Sigmoid colon (tissue), 7 donors: ENCODE data around the gene MMP8. TPM values are rescaled to one million over a fixed set of nuclear protein-coding genes. Genes with fewer than 3 reads are reported as not detected.

Source experiments
- DNase-seq: peaks from one replicate; pipeline ENCODE4 v3.0.0-alpha.2; 2019
- H3K27ac ChIP-seq, 4 donors: fragments of 200-600 bp; sonication (generic); one replicate each; pipeline ENCODE4 v1.5.1; 2016 to 2019; ENCODE audit warnings: mild to moderate bottlenecking in 1 of 4
- H3K27me3 ChIP-seq, 3 donors: fragments of 200-600 bp; sonication (generic); one replicate each; pipeline ENCODE4 v1.5.1; 2019; ENCODE audit warnings: mild to moderate bottlenecking in 1 of 3
- H3K36me3 ChIP-seq, 4 donors: fragments of 200-600 bp; sonication (generic); one replicate each; pipeline ENCODE4 v1.5.1; 2016 to 2019
- H3K4me1 ChIP-seq, 4 donors: fragments of 200-600 bp; sonication (generic); one replicate each; pipeline ENCODE4 v1.5.1; 2017 to 2019
- H3K4me3 ChIP-seq, 4 donors: fragments of 200-600 bp; sonication (generic); one replicate each; pipeline ENCODE4 v1.5.1; 2017 to 2019; ENCODE audit warnings: mild to moderate bottlenecking in 2 of 4, moderate library complexity in 1 of 4
- H3K9me3 ChIP-seq, 4 donors: fragments of 200-600 bp in 3 of 4; sonication (generic) in 3 of 4; one replicate each; pipeline versions ENCODE4 v1.5.1 to v1.6.1; 2013 to 2019
- EP300 ChIP-seq, 4 donors: sonication (generic); formaldehyde crosslinking; IDR thresholded peaks; one replicate each; pipeline ENCODE4 v1.6.1; 2017; ENCODE audit warnings: antibody characterized with exemption in 4 of 4
- POLR2A ChIP-seq, 2 donors: fragments of 450-650 bp; IDR thresholded peaks; one replicate each; pipeline ENCODE4 v1.6.1; 2016; ENCODE audit warnings: antibody characterized with exemption in 2 of 2, mild to moderate bottlenecking in 2 of 2, moderate library complexity in 2 of 2
- POLR2AphosphoS5 ChIP-seq, 4 donors: sonication (generic); formaldehyde crosslinking; IDR thresholded peaks; one replicate each; pipeline ENCODE4 v1.6.1; 2017; ENCODE audit warnings: antibody characterized with exemption in 4 of 4
- WGBS, 2 donors: extraction: QIAGEN DNeasy Blood & Tissue Kit; methylation state at CpG; one replicate each; pipeline ENCODE4 v1.1.7; 2013; 5-methylcytosine and 5-hydroxymethylcytosine counted together
- intact Hi-C: fragments of 100-400 bp; cut with DNase I; formaldehyde crosslinking; loops from one replicate; pipeline ENCODE4 v1.15.1; 2023
- polyA plus RNA-seq, 3 donors: library from polyadenylated mRNA; stranded (reverse); fragments of 200-250 nt; gene quantifications; one replicate each; pipeline ENCODE4 v1.2.3, GENCODE V29; 2013
- total RNA-seq, 4 donors: library from RNA; depleted of rRNA; stranded (reverse); fragments of >200 nt; gene quantifications; one replicate each; pipeline ENCODE4 v1.1.0, GENCODE V29; 2016
- TF ChIP-seq, protein P1 (sequence below), 4 experiments: fragments of 450-650 bp in 3 of 4; fragments of 200-600 bp in 1 of 4; IDR thresholded peaks; one replicate each; pipeline ENCODE4 v1.5.1; 2016 to 2019; ENCODE audit warnings: antibody characterized with exemption in 4 of 4, mild to moderate bottlenecking in 3 of 4, moderate library complexity in 2 of 4
- donor health status: healthy with polysubstance abuse.
- donor health status: Bipolar disorder and iron deficiency.
- donor health status: healthy.

The MMP8 gene
- total and polyA plus RNA-seq, 7 donors = 0.06 to 0.23 TPM; not detected in 5

DNA sequence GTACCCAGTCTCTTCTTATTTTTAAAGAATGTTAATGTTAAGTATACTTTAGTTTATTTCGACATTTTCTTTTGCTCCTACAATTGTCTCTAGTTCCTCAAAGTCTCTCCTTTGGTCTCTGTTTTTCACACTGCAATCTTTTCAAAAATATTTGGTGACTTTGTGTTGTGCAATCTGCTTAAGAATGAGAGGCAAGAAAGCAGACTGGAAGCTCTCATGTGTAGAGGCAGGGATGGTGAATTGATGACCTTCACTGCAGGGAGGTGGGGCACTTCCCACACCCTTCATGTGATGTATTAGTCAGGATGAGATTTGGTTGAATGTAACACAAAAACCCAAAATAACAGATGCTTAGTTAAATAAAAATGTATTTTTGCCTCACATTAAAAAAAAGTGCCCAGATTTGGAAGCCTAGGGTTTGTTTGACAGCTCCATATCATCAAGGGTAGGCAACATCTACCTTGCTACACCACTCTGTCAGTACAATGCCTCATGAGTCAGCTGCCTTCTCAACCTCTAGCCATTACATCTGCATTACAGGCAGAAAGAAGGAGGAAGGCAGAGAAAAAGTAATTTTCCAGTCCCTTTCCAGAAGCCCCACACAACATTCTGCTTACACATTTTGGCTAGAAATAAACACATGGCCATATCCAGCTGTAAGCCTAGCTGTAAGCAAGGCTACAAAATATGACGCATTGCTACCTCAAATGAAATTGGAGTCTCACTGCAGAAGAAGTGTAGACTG is 15.4 kb downstream of the MMP8 start:
- H3K4me3 ChIP-seq = no peak overlapping the region
- no peak overlapping the region for H3K27ac ChIP-seq
- no peak for DNase-seq
- no peaks in the 10 kb centered on the region for H3K36me3 ChIP-seq
- intact Hi-C loops = no loop called here
- no peaks in the 10 kb centered on the region for H3K4me1 ChIP-seq
- WGBS, 2 donors = 79 to 87% methylated on average over 2 of the region's 2 CpGs
- TF ChIP-seq EP300 (IDR thresholded peaks at IDR 0.05) = no peak
- TF ChIP-seq POLR2AphosphoS5 (IDR thresholded peaks at IDR 0.05) = no peak
- TF ChIP-seq, protein P1, sequence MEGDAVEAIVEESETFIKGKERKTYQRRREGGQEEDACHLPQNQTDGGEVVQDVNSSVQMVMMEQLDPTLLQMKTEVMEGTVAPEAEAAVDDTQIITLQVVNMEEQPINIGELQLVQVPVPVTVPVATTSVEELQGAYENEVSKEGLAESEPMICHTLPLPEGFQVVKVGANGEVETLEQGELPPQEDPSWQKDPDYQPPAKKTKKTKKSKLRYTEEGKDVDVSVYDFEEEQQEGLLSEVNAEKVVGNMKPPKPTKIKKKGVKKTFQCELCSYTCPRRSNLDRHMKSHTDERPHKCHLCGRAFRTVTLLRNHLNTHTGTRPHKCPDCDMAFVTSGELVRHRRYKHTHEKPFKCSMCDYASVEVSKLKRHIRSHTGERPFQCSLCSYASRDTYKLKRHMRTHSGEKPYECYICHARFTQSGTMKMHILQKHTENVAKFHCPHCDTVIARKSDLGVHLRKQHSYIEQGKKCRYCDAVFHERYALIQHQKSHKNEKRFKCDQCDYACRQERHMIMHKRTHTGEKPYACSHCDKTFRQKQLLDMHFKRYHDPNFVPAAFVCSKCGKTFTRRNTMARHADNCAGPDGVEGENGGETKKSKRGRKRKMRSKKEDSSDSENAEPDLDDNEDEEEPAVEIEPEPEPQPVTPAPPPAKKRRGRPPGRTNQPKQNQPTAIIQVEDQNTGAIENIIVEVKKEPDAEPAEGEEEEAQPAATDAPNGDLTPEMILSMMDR (IDR thresholded peaks at IDR 0.05) = no peak
- TF ChIP-seq POLR2A (IDR thresholded peaks at IDR 0.05) = no peak
- H3K9me3 ChIP-seq = no peaks in the 10 kb centered on the region
- no peaks in the 10 kb centered on the region for H3K27me3 ChIP-seq

DNA sequence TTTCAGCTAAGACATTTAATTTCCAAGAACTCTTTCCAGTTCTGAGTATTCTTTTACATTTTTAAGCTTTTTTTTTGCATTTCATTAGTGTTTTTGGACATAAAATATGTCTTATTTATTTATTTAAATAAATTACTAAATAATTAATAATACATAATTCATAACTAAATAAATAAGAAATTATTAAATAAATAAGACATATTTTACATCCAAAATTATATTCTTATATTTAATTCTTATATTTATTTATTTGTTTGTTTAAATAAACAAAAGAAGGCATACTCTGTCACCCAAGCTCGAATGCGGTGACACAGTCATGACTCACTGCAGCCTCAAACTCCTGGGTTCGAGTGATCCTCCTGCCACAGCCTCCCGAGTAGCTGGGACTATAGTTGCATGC is 16.1 kb downstream of the MMP8 start:
- no peak overlapping the region for H3K27ac ChIP-seq
- intact Hi-C loops = no loop called here
- 76 to 82% methylated on average over 4 of the region's 4 CpGs for WGBS, 2 donors

DNA sequence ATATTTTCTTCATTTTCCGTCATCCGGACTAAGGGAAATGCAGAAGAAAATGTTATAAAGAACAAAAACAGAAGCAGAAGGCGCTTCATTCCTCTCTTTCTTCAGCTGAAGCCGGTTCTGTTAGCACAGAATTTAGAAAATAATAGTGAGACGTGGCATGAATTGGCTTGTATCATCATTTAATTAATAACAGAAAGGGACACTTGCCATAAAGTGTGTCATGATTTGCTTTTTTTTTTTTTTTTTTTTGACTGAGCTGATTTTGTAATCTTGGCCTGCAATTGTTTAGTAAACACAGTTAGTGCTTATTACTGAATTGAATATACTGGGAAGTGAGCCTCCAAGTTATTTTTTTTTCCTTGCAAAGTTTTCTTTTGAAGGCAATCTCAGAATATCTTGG is 19.1 kb downstream of the MMP8 start, which contains the start of gene MMP27:
MMP27 (minus strand) TSS at position 144 of the 400 bp plus-strand sequence; CDS start at position 89, 55 bp downstream.
- TF ChIP-seq EP300 (IDR thresholded peaks at IDR 0.05) (no peak), POLR2AphosphoS5 (IDR thresholded peaks at IDR 0.05) (no peak)
- TF ChIP-seq, protein P1 (IDR thresholded peaks at IDR 0.05) = no peak

More for the DNA sequence above, 16.1 kb downstream of the MMP8 start:
- H3K27me3 ChIP-seq = no peaks in the 10 kb centered on the region
- no peaks in the 10 kb centered on the region for H3K4me1 ChIP-seq
- no peak for DNase-seq
- no peak for TF ChIP-seq POLR2AphosphoS5 (IDR thresholded peaks at IDR 0.05)
- TF ChIP-seq POLR2A (IDR thresholded peaks at IDR 0.05) = no peak
- H3K36me3 ChIP-seq = no peaks in the 10 kb centered on the region
- no peak overlapping the region for H3K4me3 ChIP-seq
- H3K9me3 ChIP-seq = no peaks in the 10 kb centered on the region

DNA sequence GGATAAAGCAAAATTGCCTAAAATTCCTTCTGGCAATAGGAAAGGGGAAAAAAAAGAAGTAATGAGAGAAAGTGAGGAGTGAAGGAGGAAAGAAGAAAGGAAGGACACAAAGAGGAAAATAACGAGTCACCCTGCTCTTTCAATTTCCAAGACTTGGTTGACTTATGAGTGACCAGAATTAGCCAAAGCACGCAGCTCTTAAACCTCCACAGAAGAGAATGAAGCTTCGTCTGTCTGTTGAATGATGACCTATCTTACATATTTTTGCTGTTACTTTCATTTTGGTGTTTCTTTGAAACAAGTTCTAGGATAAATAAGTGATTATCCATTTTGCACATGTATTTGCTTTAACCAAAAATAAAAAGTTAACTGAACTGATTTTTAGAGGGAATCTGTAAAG is 19.9 kb downstream of the MMP8 start:
- Histone ChIP-seq H3K36me3 (no peaks in the 10 kb centered on the region), H3K27ac (no peak overlapping the region), H3K4me3 (no peak overlapping the region), H3K9me3 (no peaks in the 10 kb centered on the region), H3K27me3 (no peaks in the 10 kb centered on the region), H3K4me1 (no peaks in the 10 kb centered on the region)
- WGBS, 2 donors = 71 to 82% methylated on average over 3 of the region's 3 CpGs
- TF ChIP-seq EP300 (IDR thresholded peaks at IDR 0.05) (no peak), POLR2A (IDR thresholded peaks at IDR 0.05) (no peak), POLR2AphosphoS5 (IDR thresholded peaks at IDR 0.05) (no peak)
- TF ChIP-seq, protein P1 (IDR thresholded peaks at IDR 0.05) = no peak
- DNase-seq = no peak
- intact Hi-C loops = no loop called here

More for the DNA sequence above, 19.1 kb downstream of the MMP8 start, which contains the start of gene MMP27:
- WGBS, 2 donors = 74 to 76% methylated on average over 5 of the region's 5 CpGs
- Histone ChIP-seq H3K36me3 (no peaks in the 10 kb centered on the region), H3K27me3 (no peaks in the 10 kb centered on the region), H3K27ac (no peak within 1 kb of the TSS), H3K9me3 (no peaks in the 10 kb centered on the region), H3K4me3 (no peak within 1 kb of the TSS), H3K4me1 (no peaks in the 10 kb centered on the region)
- intact Hi-C loops = no loop called here
- no peak for DNase-seq

DNA sequence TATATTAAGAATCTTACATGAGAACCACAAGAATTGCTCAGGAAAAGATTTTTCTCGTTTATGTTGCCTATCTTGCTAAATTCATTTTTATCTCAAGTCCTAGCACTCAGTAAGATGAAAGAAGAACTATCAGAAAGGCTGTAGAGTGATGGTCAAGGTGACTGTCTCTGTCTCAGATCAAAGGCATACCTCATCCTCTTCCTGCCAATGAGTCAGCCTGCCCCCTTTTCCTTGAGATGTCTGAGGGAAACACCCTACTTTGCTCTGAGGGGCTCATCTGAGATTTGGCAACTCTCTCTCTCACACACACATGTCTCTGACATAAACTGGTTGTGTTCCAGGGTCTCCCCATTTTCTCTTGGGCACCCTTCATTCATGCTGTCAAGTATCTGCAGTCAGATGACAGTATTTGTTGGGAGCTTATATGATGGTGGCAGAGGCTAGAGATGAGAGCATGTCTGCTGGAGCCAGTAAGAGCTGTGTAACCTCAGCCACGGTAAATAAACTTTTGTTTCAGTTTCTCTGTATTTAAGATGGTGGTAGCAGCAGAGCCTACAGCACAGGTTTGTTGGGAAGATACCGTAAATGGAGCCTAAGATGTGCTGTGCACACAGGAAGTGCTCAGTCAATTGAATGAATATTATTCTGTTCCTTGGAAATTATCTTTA is 20.8 kb downstream of the MMP8 start:
- intact Hi-C loops = no loop called here
- no peaks in the 10 kb centered on the region for H3K27me3 ChIP-seq
- H3K36me3 ChIP-seq = no peaks in the 10 kb centered on the region
- H3K4me1 ChIP-seq = no peaks in the 10 kb centered on the region
- TF ChIP-seq, protein P1 (IDR thresholded peaks at IDR 0.05) = no peak
- TF ChIP-seq EP300 (IDR thresholded peaks at IDR 0.05) = no peak
- TF ChIP-seq POLR2AphosphoS5 (IDR thresholded peaks at IDR 0.05) = no peak
- TF ChIP-seq POLR2A (IDR thresholded peaks at IDR 0.05) = no peak
- no peaks in the 10 kb centered on the region for H3K9me3 ChIP-seq
- no peak for DNase-seq
- 53 to 75% methylated on average over 3 of the region's 3 CpGs for WGBS, 2 donors
- no peak overlapping the region for H3K27ac ChIP-seq
- no peak overlapping the region for H3K4me3 ChIP-seq
